A673 (cell line): Measurements from ENCODE around the gene RGS8.

Experiments used
- EZH2 ChIP-seq: fragments of 200-600 bp; sonication (generic); IDR thresholded peaks from 2 replicates; pipeline ENCODE4 v1.6.1; 2017; ENCODE audit warnings: borderline replicate concordance, low read depth, mild to moderate bottlenecking, mixed read lengths, antibody characterized with exemption, low read length; ENCODE audit not compliant: poor library complexity, severe bottlenecking
- TF ChIP-seq, protein P1 (sequence below): fragments of 300-800, 200-600 bp; sonication (generic); conservative IDR thresholded peaks from 2 replicates; pipeline ENCODE4 v1.5.1; 2017; ENCODE audit warnings: low read depth, mild to moderate bottlenecking, antibody characterized with exemption, low read length, moderate library complexity, mixed read lengths

DNA sequence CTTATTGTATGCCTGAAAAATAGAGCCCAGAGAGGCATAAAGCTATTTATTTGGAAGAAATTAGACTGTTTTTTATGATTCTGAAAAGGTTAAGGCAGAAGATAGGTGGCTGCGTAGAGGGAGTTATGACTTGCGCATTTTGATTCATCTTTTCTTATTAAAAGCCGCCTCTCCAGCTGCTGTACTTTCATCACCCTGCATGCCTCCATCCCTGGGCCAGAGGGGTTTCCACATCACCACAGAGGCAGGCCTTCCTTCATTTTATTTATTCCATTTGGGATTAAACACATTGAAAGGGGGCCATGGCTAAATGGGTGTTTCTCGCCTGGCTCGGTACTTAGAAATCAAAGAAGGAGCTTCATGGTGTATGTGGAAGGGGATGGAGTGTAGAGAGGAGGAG, 14.6 kb upstream of the RGS8 start:
- TF ChIP-seq, protein P1, sequence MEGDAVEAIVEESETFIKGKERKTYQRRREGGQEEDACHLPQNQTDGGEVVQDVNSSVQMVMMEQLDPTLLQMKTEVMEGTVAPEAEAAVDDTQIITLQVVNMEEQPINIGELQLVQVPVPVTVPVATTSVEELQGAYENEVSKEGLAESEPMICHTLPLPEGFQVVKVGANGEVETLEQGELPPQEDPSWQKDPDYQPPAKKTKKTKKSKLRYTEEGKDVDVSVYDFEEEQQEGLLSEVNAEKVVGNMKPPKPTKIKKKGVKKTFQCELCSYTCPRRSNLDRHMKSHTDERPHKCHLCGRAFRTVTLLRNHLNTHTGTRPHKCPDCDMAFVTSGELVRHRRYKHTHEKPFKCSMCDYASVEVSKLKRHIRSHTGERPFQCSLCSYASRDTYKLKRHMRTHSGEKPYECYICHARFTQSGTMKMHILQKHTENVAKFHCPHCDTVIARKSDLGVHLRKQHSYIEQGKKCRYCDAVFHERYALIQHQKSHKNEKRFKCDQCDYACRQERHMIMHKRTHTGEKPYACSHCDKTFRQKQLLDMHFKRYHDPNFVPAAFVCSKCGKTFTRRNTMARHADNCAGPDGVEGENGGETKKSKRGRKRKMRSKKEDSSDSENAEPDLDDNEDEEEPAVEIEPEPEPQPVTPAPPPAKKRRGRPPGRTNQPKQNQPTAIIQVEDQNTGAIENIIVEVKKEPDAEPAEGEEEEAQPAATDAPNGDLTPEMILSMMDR = no peak
- no peak for TF ChIP-seq EZH2
